NOMO-1 (cell line): ENCODE data around the gene C16orf95.

ENCODE experiments used
- DNase-seq, 2 experiments: peaks; one replicate each; lab custom pipeline; 2025; ENCODE audit not compliant: unreplicated experiment in 2 of 2; lab: John Stamatoyannopoulos, UW

C16orf95 gene

DNA sequence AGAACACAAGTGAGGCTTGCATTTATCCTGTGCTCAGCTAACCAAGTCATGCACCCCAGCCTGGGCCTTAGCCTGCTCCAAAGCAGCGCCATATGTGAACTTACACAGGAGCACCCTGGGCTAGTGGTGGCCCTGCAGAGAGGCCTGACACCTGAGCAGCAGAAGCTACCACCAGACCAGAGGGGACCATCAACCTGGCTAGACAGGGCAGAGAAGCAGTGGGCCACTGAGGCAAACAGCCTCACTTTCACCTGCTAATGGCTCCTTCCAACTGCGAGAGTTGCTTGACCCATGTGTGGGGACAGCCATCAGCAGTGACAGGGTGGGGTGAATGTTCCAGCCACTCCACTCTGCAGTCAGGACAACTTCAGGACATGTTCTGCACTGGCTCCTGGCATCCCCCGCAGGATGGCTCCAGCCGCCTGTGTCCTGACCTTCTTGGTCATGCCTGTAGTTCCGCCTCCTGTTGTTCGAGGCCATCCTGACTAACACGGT, 2.9 kb upstream of the C16orf95 start:
- no peak for DNase-seq

DNA sequence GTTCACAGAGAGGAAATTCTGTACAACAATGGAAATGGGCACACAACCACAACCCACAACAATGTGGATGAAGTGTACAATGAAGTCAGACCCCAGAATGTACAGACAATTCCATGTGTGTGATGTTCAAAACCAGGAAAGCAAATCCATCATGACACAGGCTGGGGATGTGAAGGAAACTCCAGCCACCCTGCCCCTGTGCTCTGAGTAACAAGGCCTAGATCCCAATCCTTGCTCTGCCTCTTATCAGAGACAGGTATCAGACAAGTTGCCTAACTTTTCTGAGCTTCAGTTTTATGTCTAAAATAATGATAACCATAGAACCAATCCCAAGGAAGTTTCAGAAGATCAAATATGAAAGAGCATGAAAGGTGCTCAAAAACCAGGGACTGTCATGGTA, 1.8 kb upstream of the C16orf95 start:
- DNase-seq = no peak

DNA sequence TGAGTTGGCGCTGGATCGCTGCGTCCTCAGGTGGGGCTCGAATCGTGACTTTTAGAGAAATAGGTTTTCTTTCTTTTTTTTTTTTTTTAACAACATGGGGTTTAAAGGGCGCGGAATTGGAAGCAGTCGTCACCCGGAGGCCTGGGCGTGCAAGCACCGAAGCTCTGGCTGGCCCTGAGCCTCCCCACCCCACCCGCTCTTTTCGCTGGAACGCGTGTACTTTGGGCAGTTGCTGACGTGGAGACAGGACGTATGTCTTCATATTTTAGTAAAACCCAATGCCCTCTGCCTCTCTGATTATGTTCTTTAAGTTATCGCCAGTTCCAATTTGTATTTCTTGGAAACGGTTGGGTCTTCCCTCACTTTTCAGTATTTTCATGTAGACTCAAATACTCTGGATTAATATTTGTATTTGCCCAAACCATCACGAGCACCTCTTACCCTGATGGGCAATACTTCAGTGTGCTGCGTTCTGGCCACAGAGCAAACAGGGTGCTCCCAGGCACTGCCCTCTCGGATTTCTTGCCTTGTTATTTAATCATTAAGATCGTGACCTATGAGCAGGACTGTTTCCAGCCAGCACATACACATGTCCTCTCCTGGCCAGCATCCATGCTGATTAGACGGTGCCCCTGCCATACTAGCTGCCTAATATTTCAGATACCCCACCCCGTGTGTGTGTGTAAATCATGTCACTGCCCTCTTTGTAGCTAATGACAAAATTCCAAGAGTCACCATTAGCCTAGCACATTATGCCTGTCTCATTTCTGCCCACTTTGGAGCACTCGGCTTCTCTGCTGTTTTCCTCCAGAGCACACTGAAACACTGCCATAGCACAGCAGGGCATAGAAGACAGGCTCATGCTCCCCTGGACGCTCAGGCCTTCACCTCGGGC, 805 bp upstream of the C16orf95 start:
- peak; percentile 54 to 60 for DNase-seq

DNA sequence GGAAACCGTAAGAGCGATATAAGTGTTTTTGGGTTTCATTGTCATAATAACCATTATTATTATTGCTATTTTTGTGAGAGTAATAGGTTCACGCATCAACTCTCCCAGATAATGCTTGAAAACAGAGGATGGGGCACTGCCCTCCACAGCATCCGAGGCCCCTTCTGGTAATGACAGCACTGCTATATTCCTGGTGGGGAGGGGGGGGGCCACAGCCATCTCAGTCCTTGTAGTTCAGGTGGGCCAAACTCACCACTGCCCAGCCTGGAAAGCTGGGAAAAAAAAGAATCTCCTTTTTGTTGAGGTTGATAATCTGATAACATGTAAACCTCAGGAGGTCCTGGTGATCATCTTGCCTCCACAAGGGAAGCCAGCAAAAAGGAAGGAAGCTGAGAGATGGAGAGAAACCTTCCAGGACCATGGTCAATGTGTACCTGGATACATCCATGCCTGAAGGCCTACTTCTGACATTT, 706 bp downstream of the C16orf95 start:
- no peak for DNase-seq

DNA sequence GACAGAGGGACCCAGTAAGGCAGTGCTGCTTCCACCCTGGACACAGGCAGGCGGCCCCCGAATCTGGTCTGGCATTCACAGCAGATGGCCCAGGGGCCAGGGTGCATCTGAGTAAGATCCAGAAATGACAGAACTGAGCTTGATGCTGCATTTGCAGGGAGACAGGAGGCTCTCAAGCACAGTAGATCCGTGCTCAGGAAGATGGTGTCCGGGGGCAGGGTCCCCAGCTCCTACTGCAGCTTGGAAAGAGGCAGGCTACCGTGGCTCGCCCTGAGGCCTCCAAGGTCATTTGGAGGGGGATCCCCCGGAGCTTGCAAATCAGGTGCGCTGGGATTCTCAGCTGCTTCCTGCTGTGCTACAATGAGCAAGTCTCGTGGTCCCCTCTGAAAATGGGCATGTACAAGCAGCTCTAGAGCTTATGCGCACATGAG, 2.2 kb downstream of the C16orf95 start:
- no peak for DNase-seq

DNA sequence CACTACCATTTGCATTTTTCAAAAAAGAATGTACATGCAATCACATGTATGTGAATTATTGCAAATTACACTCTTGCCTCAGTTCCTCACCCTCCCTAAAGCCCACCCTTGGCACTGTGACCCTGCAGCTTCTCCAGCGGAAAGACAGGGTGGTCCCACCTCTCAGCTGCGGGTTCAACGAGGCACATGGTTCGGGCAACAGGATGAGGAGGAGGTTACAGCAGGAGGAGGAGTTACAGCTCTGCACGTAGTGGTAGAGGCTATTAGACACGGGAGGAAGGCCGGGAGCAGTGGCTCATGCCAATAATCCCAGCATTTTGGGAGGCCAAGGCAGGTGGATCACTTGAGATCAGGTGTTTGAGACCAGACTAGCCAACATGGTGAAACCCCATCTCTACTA, 5.2 kb downstream of the C16orf95 start:
- no peak for DNase-seq

DNA sequence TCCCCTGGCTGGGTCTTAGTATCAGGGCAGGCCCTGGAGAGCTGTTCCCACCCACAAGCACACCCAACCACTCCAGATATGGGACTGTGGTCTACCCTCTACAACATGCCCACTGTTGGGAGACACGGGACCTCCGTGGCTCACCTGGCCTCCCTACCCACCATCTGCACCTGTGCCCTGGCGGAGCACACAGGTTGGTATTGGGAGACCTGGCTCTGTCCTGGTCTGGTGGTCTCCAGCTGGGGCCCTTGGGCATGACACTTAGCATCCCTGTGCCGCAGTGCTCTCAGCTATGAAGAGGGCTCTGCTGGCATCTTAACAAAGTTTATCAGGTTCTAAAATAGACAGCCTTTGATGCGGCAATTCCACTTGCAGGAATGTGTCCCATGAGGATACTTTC, 5.8 kb downstream of the C16orf95 start:
- DNase-seq = no peak

DNA sequence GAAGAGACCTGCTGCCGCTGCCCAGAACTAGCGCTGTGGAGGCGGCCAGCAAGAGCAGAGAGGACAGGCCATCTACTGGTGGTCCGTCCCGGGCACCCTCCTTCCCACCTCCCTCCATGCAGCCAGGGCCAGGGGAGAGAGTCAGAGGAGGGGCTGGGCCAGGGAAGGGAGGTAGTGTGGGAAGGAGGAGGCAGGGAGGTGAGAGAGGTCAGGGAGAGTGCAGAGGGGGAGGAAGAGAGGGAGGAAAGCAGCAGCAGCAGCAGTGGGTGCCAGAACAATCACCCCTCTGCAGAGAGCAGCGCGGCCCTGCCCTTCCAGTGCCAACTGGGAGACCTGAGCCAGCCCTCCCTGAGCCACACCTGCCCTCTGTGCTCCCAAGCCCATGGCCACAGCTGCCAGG, 6.6 kb downstream of the C16orf95 start:
- DNase-seq = no peak

DNA sequence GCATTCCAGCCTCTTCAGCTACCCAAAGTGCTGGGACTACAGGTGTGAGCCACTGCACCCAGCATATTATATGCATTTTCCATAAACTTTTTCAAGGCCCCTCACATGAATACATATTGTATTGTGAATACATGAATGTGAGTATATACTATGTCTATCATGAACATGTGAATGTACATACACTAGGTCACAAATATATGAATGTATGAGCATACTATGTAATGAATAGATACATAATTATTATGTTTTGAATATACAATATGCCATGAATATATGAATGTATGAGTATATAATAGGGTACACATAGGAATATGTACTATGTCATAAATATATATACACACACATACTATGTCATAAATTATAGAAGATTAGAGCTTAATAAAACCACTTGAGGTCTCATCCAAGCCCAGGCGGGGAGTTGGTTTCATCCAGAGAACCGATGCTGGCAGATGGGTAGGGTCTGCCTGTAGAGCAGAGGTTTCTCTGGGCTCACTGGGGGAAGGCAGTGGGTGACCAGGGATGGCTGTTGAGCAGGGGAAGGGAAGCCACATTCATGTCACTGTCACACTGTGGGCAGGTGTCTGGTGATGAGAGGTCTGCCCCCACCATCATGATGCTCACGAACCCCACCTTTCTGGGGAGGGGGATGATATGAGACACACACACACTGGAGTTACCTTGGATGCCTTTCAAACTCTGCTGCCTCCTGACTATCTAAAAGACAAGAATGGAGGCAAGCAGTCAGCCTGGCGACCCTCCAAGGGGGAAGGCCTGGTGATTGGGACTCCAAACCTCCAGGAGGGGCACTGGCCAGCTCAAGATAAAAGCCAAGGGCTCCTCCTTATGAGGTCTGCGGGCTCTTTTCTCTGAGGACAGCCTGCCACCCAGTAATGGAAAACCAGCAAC, 7.3 kb downstream of the C16orf95 start:
- no peak for DNase-seq

DNA sequence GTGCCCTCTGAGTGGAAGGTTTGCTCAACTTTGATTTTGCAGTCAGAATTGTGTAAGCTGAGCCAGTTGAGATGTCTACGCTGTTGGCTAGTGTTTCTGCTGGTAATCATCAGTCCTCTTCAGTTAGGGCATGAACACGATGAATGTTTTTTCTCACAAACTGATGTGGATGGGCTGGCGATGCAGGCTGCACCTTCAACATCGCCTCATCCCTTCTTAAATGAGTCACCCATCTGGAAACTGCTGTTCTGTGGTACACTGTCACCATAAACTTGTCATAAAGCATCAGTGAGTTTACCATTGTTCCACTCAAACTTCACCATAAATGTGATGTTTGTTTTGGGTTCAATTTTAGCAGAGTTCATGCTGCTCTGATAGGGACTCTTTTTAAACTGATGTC, 8.4 kb downstream of the C16orf95 start:
- no peak for DNase-seq

DNA sequence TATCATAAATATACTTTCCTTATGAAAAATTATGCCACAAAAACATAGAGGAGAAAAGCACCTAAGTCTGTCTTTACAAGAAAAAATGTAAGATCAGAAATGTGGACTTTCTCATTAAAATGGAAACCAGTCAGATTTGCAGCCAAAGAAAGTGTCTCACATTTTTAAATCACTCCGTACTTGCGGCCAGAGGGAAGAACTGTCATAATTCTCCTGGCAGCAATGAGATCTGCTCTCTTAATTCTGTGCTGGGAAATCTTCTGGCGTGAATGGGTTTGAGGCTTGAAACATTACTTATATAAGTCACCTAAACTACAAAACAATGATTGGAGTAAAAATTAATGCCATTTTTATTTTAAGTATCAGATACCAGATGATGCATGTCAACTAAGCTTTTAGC, 10.7 kb downstream of the C16orf95 start:
- no peak for DNase-seq

DNA sequence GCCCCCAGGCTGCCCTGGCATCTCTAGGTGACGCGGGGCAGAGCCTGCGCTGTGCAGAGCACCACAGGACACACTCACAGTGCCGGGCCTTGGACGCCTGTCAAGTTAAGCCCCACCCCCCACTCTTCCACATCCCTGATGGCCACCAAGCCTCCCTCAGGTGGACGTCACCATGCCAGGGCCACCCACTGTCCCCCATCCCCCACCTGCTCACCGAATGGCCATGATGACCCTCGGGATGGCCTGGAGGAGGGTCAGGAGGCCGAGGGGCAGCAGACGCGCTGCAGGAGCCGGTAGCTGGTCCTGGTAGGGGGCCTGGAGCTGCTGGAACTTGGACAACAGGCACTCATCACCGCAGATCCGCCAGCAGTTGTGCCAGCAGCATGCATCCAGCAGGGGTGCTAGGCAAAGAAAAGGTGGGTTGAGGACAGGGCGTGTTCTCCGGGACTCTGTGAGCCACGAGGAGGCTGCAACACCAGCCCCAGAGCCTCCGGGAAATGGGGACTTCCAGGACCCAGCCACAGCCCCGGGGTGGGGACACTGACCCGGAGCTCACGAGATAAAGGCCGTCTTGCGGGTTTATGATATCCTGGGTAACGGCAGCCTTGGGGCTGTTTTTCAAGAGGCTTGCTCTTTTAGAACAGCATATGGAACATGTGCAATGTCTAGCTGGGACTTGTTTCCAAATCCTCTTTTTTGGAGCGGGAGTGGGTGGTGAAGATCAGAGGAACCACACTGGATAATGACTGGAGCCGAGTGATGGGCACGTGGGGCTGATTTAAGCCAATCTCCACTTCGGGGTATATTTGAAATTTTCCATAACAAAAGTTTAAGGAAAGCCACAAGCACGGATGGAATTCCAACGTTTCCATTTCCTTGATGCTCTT, 11.4 kb downstream of the C16orf95 start:
- DNase-seq = no peak

DNA sequence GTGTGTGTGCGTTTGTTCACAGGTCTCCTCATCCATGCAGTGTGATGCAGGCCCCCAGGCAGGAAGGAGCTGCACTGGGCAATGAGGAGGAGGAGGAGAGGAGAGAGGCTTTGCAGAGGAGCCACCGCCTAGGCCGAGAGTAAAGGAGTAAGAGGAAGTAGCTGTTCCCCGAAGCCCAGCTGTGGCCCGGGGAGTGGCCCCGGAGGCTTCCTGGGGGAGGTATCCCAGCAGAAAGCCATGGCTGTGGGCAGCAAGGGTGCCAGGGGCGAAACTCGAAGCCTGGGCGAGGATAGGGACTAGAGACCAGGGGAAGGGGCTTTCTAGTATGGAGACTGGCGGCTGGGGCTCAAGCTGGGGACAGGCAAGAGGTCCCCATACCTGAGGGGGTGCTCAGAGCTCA, 12.2 kb downstream of the C16orf95 start:
- peak in 1 of 2 experiments; percentile 8 for DNase-seq

DNA sequence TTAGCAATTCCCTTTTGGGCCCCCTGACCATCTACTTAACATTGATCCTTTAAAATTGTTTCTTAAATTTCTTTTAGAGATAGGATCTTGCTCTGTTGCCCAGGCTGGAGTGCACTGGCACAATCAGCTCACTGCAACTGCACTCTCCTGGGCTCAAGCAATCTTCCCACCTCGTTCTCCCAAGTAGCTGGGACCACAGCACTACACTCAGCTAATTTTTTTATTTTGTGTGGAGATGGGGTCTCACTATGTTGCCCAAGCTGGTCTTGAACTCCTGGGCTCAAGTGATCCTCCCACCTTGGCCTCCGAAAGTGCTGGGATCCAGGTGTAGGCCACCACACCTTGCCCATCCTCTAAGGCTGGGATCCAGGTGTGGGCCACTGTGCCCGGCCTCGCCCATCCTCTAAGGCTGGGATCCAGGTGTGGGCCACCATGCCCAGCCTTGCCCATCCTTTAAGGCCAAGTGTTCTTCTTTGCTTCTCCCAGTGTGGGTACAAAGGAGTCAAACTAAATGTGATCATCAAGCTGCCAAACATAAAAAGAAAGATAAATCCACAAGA, 13.2 kb downstream of the C16orf95 start:
- DNase-seq = no peak

DNA sequence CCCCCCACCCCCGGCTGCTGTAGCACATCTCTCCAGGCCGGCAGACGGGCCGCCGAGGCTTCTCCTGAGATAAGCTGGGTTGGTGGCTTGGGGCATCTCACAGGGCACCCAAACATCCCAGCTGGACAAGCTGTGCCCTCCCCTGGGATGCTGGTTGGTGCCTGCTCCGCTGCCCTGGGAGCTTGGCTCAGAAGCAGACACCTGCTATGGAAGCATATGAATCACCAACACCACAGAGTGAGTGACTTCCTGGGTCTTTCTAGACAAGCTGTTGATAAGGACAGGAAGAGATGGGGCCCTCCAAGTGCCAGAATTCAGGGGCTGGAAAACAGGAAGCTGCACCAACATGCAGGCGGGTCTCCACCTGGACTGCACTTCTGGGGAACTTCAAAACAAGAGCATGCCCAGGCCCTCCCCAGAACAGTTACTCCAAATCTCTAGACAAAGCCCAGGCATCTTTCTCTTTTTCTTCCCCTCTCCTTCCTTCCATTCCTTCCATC, 13.7 kb downstream of the C16orf95 start:
- peak in 1 of 2 experiments; percentile 6 for DNase-seq

DNA sequence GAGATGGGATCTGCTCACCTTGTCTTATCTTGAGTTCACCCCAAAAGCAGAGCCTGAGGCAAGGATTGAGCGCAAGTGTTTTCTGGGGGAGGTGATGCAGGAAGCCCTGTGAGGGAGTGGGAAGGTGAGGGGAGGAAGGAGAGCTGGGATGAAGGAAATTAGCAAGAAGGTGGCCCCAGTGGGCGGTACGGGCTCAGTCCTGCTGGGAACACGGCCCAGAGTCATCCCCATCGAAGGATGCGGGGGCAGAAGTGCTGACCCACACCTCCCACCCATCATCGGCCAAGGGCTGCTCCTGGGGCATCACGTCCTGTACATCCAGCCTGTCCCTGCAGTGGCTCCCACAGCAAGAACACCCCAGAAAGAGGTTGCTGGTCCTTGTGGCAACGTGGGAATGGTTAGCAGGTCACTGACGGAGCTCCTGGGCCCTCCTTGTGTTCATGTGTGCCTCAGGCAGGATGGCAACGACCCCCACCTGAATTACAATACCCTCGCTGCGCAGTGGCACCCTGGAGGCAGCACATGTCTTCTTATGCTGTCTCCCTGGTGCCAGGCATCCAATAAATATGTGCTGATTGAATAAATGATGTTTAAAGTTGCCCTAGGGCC, 18.2 kb downstream of the C16orf95 start:
- DNase-seq = no peak

DNA sequence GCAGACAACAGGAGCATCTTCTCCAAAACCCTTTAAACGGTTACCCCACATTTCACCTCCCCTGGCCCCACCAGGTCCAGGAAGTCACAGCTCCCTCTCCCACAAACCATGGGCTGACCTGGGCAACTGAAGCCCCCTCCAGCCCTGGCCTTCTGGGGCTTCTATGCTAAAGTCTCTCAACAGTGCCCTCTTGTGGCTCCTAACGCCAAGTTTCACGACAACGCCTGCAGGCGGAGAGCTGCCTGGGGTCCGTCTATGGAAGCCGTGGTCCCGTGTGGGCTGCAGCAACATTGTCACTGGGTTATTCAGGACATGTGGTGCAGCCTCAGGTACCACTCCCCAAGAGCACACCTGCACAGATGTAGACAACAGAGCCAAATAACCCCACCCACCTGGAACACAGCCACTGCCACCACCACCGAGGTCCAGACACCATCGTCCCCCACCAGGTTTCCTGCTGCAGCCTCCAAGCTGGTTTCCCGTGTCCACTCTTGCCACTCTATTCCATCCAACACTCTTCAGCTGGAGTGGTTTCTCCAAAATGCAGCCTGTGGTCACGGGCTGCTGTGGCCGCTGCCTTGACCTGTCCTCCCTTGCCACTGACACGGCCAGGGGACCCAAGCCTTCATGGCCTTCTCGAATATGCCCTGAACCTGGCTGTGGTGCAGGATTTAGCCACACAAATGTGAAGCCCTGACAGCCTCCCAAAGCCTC, 19.1 kb downstream of the C16orf95 start:
- no peak for DNase-seq

DNA sequence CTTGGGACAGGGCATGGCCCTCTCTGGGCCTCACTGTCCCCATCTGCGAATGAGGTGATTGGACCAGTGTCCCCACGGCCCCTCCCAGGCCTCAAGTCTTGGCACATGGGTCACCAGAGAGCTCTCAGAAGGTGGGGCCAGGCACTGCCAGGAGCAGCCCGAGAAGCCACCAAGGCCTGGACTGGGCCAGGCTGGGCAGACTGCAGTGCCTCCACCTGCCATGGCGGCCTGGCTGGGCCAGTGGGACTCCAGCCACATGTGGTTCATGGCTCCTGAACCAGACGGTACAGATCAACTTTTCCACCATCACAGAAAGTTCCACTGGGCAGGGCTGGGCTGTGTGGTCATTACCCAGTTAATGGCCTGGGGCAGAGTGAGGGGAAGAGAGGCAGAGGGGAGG, 19.8 kb downstream of the C16orf95 start:
- no peak for DNase-seq
